VCaP (cell line): Measurements from ENCODE around the gene KRT35.

Source experiments
- H3K27ac ChIP-seq: fragments of 450-650 bp; 2 replicates; pipeline ENCODE4 v1.5.1; 2017
- TF ChIP-seq, protein P1 (sequence below): fragments of 450-650 bp; conservative IDR thresholded peaks from 2 replicates; pipeline ENCODE4 v1.5.1; 2017; ENCODE audit warnings: mild to moderate bottlenecking, moderate library complexity

Gene KRT35

DNA sequence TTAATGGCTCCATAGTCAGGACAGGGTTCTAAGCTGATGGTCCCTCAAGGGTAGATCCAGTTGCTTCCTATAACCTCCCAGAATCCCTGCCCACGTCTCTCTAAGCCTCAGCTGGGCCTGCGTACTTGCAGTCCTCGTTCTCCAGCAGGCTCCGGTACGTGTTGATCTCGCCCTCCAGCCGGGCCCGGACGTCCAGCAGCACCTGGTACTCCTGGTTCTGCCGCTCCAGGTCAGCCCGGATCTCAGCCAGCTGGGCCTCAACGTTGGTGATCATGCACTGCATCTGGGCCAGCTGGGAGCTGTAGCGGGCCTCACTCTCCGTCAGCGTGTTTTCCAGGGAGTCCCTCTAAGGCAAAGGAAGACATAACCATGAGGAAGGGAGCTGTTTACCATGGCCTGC lies 18.2 kb downstream of the KRT35 start:
- TF ChIP-seq, protein P1, sequence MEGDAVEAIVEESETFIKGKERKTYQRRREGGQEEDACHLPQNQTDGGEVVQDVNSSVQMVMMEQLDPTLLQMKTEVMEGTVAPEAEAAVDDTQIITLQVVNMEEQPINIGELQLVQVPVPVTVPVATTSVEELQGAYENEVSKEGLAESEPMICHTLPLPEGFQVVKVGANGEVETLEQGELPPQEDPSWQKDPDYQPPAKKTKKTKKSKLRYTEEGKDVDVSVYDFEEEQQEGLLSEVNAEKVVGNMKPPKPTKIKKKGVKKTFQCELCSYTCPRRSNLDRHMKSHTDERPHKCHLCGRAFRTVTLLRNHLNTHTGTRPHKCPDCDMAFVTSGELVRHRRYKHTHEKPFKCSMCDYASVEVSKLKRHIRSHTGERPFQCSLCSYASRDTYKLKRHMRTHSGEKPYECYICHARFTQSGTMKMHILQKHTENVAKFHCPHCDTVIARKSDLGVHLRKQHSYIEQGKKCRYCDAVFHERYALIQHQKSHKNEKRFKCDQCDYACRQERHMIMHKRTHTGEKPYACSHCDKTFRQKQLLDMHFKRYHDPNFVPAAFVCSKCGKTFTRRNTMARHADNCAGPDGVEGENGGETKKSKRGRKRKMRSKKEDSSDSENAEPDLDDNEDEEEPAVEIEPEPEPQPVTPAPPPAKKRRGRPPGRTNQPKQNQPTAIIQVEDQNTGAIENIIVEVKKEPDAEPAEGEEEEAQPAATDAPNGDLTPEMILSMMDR: no peak
- H3K27ac ChIP-seq: no peak overlapping the region

DNA sequence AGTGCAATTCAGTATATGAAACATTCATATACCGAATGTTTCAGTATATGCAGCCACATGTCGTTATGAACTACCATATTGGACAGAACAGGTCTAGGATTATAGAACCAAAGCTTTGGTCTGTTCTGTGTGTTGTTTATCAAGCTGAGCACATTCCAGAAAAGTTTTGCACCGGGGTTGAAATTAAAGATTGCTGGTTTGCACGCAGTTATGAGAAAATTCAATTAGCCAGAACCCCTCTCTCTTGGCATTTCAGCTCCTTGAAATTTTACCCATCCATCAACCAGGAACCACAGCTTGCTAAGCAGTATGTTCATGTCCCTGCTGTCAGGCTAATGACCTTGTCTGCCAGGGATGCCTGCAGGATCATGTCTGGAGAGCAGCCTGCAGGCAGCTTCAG lies 23.3 kb downstream of the KRT35 start:
- no peak overlapping the region for H3K27ac ChIP-seq
- TF ChIP-seq, protein P1: no peak

DNA sequence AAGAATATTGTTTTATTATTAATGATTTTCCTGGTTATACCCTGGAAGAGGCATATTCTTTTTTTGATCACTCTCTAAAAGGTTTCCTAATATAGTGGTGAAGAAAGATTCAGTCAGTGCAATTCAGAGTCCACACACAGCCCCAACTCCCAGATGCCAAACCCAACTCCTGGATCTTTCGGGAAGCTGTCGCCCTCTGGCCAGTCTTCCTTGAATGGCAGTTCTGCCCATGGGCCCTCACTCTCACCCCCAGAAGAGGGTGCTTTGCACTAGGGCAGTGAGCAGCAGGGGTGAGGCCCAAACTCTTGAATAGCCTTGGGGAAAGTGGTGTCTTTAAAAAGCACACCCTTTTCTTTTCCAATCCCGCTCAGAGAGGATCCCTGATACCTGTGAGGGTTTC lies 24.7 kb downstream of the KRT35 start:
- H3K27ac ChIP-seq: no peak overlapping the region
- TF ChIP-seq, protein P1: no peak

DNA sequence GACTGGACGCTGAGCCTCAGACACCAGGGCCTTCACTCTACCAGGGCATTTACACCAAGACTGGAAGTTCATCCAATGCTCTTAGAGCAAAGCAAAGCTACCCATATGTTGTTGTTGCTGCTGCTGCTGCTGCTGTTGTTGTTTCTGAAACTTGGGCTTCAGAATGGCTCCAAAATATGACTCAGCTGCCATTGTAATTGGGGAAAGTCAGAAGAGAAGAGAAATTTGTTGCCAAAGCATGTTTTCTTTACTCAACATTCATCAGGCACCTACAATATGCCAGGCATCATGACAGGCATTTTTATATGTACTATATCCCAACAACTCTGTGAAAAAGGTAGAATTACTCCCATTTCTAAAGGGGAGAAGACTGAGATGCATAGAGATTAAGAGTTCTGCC lies 25.7 kb downstream of the KRT35 start:
- TF ChIP-seq, protein P1: no peak
- no peak overlapping the region for H3K27ac ChIP-seq

DNA sequence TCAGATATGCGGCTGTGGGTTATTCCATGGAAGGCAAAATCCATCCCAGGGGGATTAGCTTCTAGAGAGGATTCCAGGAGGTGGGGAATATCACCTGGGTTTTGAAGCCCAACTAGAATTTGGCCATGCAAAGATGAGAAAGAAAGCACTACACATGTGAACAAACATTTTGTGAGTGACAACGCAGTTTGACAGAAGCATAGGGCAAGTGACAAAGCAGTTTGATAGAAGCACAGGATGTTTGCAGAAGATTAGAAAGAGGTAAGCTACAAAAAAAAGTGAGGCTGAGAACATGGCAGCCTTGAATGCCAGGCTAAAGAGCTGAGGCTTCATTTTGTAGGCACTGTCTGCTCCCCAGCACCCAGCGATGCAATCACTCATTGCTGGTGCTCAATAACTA lies 27.9 kb downstream of the KRT35 start:
- H3K27ac ChIP-seq: no peak overlapping the region
- TF ChIP-seq, protein P1: no peak

DNA sequence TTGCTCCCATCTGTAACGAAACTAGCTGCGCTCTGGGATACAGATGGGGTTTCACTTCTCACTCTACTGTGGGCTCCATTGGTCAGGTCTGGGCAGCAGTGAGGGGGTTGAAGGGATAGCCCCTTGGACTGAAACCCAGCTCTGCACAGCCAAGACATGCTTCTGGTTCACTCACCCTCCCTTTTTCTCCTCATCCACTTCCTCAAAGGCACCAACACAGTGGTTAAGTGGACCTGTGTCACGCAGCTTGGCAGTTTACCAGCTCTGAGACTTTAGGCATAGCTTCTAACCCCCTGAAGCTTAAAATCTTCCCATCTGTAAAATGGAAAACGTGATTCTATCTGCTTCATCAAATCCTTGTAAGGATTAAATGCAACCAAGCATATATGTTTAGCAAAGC lies 28.7 kb downstream of the KRT35 start:
- TF ChIP-seq, protein P1: no peak
- no peak overlapping the region for H3K27ac ChIP-seq

DNA sequence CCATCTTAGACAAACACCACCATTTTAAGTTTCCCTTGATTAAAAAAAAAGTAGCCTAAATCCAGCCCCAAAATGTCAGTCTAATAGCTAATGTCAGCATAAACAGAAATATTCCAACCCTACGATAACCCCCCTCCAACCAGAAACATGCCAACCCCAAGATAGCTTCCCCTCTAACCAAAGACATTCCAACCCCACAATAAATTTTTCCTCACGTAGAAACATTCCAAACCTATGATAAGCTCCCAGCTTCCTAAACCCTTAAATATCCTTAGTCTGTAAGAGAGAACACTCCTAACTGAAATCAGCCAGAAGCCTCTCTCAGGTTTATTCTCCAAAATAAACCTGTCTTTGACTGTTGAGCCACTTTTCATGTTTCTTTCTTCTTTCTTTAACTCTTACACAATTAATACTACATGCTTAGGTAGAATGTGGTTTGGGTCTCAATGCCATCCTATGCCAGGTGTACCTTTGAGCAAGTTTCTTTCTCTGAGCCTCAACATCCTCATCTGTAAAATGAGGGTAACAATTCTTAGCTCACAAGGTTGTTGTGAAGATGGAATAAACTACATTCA lies 29.7 kb downstream of the KRT35 start:
- TF ChIP-seq, protein P1: no peak
- H3K27ac ChIP-seq: no peak overlapping the region

DNA sequence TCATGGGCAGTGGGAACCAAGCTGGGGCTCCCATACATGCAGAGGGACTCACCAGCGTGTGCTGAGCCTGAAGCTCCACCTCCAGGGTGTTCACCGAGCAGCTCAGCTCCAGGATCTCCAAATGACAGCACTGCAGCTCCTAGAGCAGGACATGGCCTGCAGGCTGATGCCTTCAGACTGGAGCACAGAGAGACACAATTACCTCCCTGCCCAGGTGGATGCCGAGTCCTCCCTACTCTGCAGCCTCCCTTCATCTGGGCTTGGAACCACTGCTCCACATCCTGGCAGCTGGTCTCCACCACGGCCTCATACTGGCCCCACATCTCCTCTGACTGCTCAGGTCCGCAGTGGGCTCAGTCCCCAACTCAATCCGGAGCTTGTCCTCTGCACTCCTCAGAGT lies 31.9 kb downstream of the KRT35 start:
- H3K27ac ChIP-seq: no peak overlapping the region
- TF ChIP-seq, protein P1: no peak
